ENCODE data around the gene MYOM3.

DNA sequence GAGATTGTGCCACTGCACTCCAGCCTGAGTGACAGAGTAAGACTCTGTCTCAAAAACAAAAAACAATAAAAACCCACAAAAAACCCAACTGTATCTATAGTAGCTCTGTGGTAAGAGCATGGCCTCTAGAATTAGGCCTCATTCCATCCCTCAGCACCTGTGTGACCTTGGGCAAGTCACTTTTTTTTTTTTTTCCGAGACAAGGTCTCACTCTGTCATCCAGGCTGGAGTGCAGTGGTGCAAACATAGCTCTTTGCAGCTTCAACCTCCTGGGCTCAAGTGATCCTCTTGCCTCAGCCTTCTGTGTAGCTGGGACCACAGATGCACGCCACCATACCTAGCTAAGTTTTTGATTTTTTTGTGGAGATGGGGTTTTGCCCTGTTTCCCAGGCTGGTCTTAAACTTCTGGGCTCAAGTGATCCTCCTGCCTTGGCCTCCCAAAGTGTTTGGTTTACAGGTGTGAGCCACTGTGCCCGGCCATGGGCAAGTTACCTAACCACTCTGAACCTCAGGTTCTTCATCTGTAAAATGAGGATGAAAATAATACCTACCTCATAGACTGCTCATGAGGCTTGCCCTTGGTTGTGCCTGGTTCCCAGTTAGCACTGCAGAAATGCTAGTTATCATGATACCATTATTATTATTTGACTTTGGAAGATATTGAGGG is 15.3 kb upstream of the MYOM3 start:
- TF ChIP-seq POLR2A (IDR thresholded peaks at IDR 0.05; ENCODE audit: low read depth, low read length) (no peak), POLR2AphosphoS5 (IDR thresholded peaks at IDR 0.05; ENCODE audit: low read depth, low read length) (no peak), TAF1 (IDR thresholded peaks at IDR 0.05; ENCODE audit: low read depth, low read length) (no peak), SPI1 (IDR thresholded peaks at IDR 0.05; ENCODE audit: low read depth, low read length) (no peak), PAX5 (IDR thresholded peaks at IDR 0.05; ENCODE audit: insufficient read depth, low read length, severe bottlenecking) (no peak)

All from GM12891 (cell line).